Right ventricle myocardium superior (tissue), 1 donor: ENCODE measurements around the gene MKX. TPM values are rescaled to one million over a fixed set of nuclear protein-coding genes. Genes with fewer than 3 reads are reported as not detected.
"Not testable (repeated sequence)": the region's sequence is repeated elsewhere in the genome, so short reads cannot be mapped to it uniquely, and the experiment has no call there.

Source experiments
- ATAC-seq: fragments of 200-7000 bp; cut with Tn5 transposase; one replicate; pipeline ENCODE4 v1.9.1; 2020; ENCODE audit warnings: mild to moderate bottlenecking; ENCODE audit not compliant: poor library complexity
- DNase-seq: peaks from one replicate; pipeline ENCODE4 v3.0.0-alpha.2; 2020
- intact Hi-C: fragments of 100-400 bp; cut with DNase I; formaldehyde crosslinking; loops from one replicate; pipeline ENCODE4 v1.11.2; 2022
- total RNA-seq: library from RNA; stranded (reverse); fragmentation: NEBNext Ultra II Directional; extraction: Animal tissue kit (Norgen Biotek cat#: 25700); gene quantifications from one replicate; pipeline ENCODE4 v1.2.1, GENCODE V29; 2021
- donor health status: DM: no; HTN: yes; CAD: no; lungs with severe emphysema.

The MKX gene
- total RNA-seq, 1 donor from 2014 or later: not detected

- intact Hi-C loops: no loop called here
- no peak for ATAC-seq
- DNase-seq: no peak
Measured at GRCh38 chr10:27709304-27709703, 36.3 kb downstream of the MKX start.

GRCh38 chr10:27701938-27702537, 43.6 kb downstream of the MKX start:
- DNase-seq (no peak), ATAC-seq (no peak)
- intact Hi-C loops: no loop called here

- DNase-seq: no peak
- no peak for ATAC-seq
- intact Hi-C loops: no loop called here
Measured at GRCh38 chr10:27699776-27700175, 45.8 kb downstream of the MKX start.

- no peak for ATAC-seq
- DNase-seq: no peak
- intact Hi-C loops: no loop called here
Measured at GRCh38 chr10:27698961-27699360, 46.7 kb downstream of the MKX start.

- ATAC-seq: no peak
- intact Hi-C loops: no loop called here
- no peak for DNase-seq
Measured at GRCh38 chr10:27696466-27696865, 49.2 kb downstream of the MKX start.

- intact Hi-C loops: no loop called here
- DNase-seq: no peak
- no peak for ATAC-seq
Measured at GRCh38 chr10:27695706-27696105, 49.9 kb downstream of the MKX start.

- intact Hi-C loops: no loop called here
- DNase-seq: no peak
Measured at GRCh38 chr10:27695088-27695487, 50.5 kb downstream of the MKX start.

GRCh38 chr10:27692663-27693062, 53.0 kb downstream of the MKX start:
- intact Hi-C loops: no loop called here
- ATAC-seq (no peak), DNase-seq (no peak)

More at GRCh38 chr10:27695088-27695487, 50.5 kb downstream of the MKX start:
- ATAC-seq: no peak

- intact Hi-C loops: no loop called here
- ATAC-seq (no peak), DNase-seq (no peak)
Measured at GRCh38 chr10:27688991-27689390, 56.6 kb downstream of the MKX start.

GRCh38 chr10:27688276-27688675, 57.3 kb downstream of the MKX start:
- ATAC-seq (no peak), DNase-seq (no peak)
- intact Hi-C loops: no loop called here

- no peak for DNase-seq
- intact Hi-C loops: no loop called here
Measured at GRCh38 chr10:27687743-27688142, 57.9 kb downstream of the MKX start.

GRCh38 chr10:27687326-27687725, 58.3 kb downstream of the MKX start:
- no peak for DNase-seq
- intact Hi-C loops: no loop called here
- ATAC-seq: no peak

More at GRCh38 chr10:27687743-27688142, 57.9 kb downstream of the MKX start:
- ATAC-seq: no peak

GRCh38 chr10:27685681-27686080, 59.9 kb downstream of the MKX start:
- ATAC-seq: no peak
- no peak for DNase-seq
- intact Hi-C loops: no loop called here

GRCh38 chr10:27683226-27683625, 62.4 kb downstream of the MKX start:
- intact Hi-C loops: no loop called here
- ATAC-seq (no peak), DNase-seq (no peak)

GRCh38 chr10:27681795-27682194, 63.8 kb downstream of the MKX start:
- intact Hi-C loops, ATAC-seq: not testable (repeated sequence)

GRCh38 chr10:27680691-27681605, 64.7 kb downstream of the MKX start:
- DNase-seq: no peak
- intact Hi-C loops: no loop called here
- ATAC-seq: no peak

More at GRCh38 chr10:27681795-27682194, 63.8 kb downstream of the MKX start:
- DNase-seq: not testable (repeated sequence)

- ATAC-seq (no peak), DNase-seq (no peak)
- intact Hi-C loops: no loop called here
Measured at GRCh38 chr10:27680006-27680557, 65.5 kb downstream of the MKX start.

GRCh38 chr10:27679369-27679912, 66.2 kb downstream of the MKX start:
- ATAC-seq (no peak), DNase-seq (no peak)
- intact Hi-C loops: no loop called here

GRCh38 chr10:27678166-27678565, 67.5 kb downstream of the MKX start:
- intact Hi-C loops: no loop called here

GRCh38 chr10:27673065-27673464, 72.6 kb downstream of the MKX start:
- ATAC-seq (no peak), DNase-seq (no peak)
- intact Hi-C loops: no loop called here

More at GRCh38 chr10:27678166-27678565, 67.5 kb downstream of the MKX start:
- DNase-seq (no peak), ATAC-seq (no peak)
